HepG2 (cell line): ENCODE results near the gene SLC27A2. TPM values are rescaled to one million over a fixed set of nuclear protein-coding genes. Genes with fewer than 3 reads are reported as not detected.

Experiments used
- ARID5B ChIP-seq: IDR thresholded peaks from 2 replicates; pipeline ENCODE4 v1.4.0; 2020; ENCODE audit warnings: mild to moderate bottlenecking, missing genetic modification reagents
- CEBPG ChIP-seq: IDR thresholded peaks from 2 replicates; pipeline ENCODE4 v1.6.1; 2016
- EED ChIP-seq: sonication (generic); formaldehyde crosslinking; IDR thresholded peaks from 2 replicates; pipeline ENCODE4 v1.5.0; 2020; ENCODE audit warnings: mild to moderate bottlenecking, missing genetic modification reagents
- FOXO1 ChIP-seq: sonication (generic); formaldehyde crosslinking; IDR thresholded peaks from 2 replicates; pipeline ENCODE4 v1.4.0; 2020; ENCODE audit warnings: missing genetic modification reagents
- GRHL1 ChIP-seq: sonication (generic); formaldehyde crosslinking; conservative IDR thresholded peaks from 2 replicates; pipeline ENCODE4 v1.8.0; 2022; ENCODE audit warnings: missing genetic modification reagents
- HDAC2 ChIP-seq: sonication (generic); formaldehyde crosslinking; IDR thresholded peaks from 2 replicates; pipeline ENCODE4 v1.4.0; 2020; ENCODE audit warnings: missing genetic modification reagents
- HNF4A ChIP-seq: sonication (generic); formaldehyde crosslinking; IDR thresholded peaks from 2 replicates; pipeline ENCODE4 v1.4.0; 2020; ENCODE audit warnings: missing genetic modification reagents
- RARA ChIP-seq: IDR thresholded peaks from 2 replicates; pipeline ENCODE4 v1.6.1; 2016; ENCODE audit warnings: missing genetic modification reagents, missing compliant biosample characterization
- RERE ChIP-seq: IDR thresholded peaks from 2 replicates; pipeline ENCODE4 v1.6.1; 2016; ENCODE audit warnings: low read depth, missing genetic modification reagents, missing compliant biosample characterization
- RXRB ChIP-seq: IDR thresholded peaks from 2 replicates; pipeline ENCODE4 v1.6.1; 2016; ENCODE audit warnings: borderline replicate concordance, missing genetic modification reagents, missing compliant biosample characterization
- SMARCC2 ChIP-seq: fragments of 450-650 bp; IDR thresholded peaks from 2 replicates; pipeline ENCODE4 v1.6.1; 2017; ENCODE audit warnings: antibody characterized with exemption, mild to moderate bottlenecking
- ZNF253 ChIP-seq: sonication (generic); formaldehyde crosslinking; IDR thresholded peaks from 2 replicates; pipeline ENCODE4 v1.8.0; 2022; ENCODE audit warnings: mild to moderate bottlenecking, missing genetic modification reagents, borderline replicate concordance
- ZNF816 ChIP-seq: sonication (generic); formaldehyde crosslinking; IDR thresholded peaks from 2 replicates; pipeline ENCODE4 v1.8.0; 2022; ENCODE audit warnings: missing genetic modification reagents, mild to moderate bottlenecking, borderline replicate concordance
- polyA plus RNA-seq, 8 experiments: library from polyadenylated mRNA; depleted of rRNA in 3 of 8; stranded (reverse) in 7 of 8; unstranded in 1 of 8; fragments of >200 nt; fragmentation: Illumina TruSeq in 4 of 8; extraction: Trizol in 4 of 8; gene quantifications; 2 replicates each; pipeline versions ENCODE4 v1.2.1 to v1.2.3, GENCODE V29; 2011 to 2016; ENCODE audit warnings: low read depth in 4 of 8, missing spikeins in 1 of 8, mixed read lengths in 1 of 8; ENCODE audit not compliant: insufficient read depth in 1 of 8
- total RNA-seq, 5 experiments: library from RNA; depleted of rRNA; stranded (reverse); fragments of >200 nt; fragmentation: Illumina TruSeq; extraction: Trizol; gene quantifications; 2 replicates each; pipeline ENCODE4 v1.2.3, GENCODE V29; 2016; ENCODE audit warnings: low read depth in 1 of 5

The SLC27A2 gene
- total and polyA plus RNA-seq, 2 of the 13 experiments (the other 11 are each of a cell fraction or from before 2014, with no cell fraction given) = 14.6 to 23.4 TPM

- peak; percentile 67 for TF ChIP-seq ARID5B
- TF ChIP-seq HDAC2 (CRISPR knock-in tag) = peak; percentile 33; the same call in 1 of the 2 replicates
- TF ChIP-seq RXRB (CRISPR knock-in tag) = 0 out of 2 replicates have a peak, but pooled peaks have one; percentile 40
- TF ChIP-seq ZNF816 (CRISPR knock-in tag) = no peak
- TF ChIP-seq RARA (CRISPR knock-in tag) = peak; percentile 73
- no peak for TF ChIP-seq EED (CRISPR knock-in tag)
- no peak for TF ChIP-seq FOXO1 (CRISPR knock-in tag)
- no peak for TF ChIP-seq ZNF253
- TF ChIP-seq CEBPG (CRISPR knock-in tag) = peak; percentile 87
- no peak for TF ChIP-seq GRHL1
- TF ChIP-seq RERE (CRISPR knock-in tag) = no peak
- peak; percentile 77 for TF ChIP-seq HNF4A (CRISPR knock-in tag)
- TF ChIP-seq SMARCC2 = no peak
Measured at GRCh38 chr15:50244153-50244552, 62.2 kb downstream of the SLC27A2 start (continued).
